MM.1S (cell line): Measurements from ENCODE around the gene NPHP3.

Experiments
- EZH2 ChIP-seq: fragments of 300-600 bp; sonication (generic); optimal IDR thresholded peaks from 2 replicates; pipeline ENCODE3; 2017; ENCODE audit warnings: low read depth, mild to moderate bottlenecking, antibody characterized with exemption, low read length, mixed read lengths
- EZH2phosphoT487 ChIP-seq: fragments of 300-600 bp; sonication (generic); IDR thresholded peaks from 2 replicates; pipeline ENCODE4 v1.6.1; 2018; ENCODE audit warnings: antibody characterized with exemption, low read length
- TF ChIP-seq, protein P1 (sequence below): fragments of 300-600 bp; sonication (generic); IDR thresholded peaks from 2 replicates; pipeline ENCODE4 v1.5.1; 2016; ENCODE audit warnings: antibody characterized with exemption, low read length, mixed read lengths

DNA sequence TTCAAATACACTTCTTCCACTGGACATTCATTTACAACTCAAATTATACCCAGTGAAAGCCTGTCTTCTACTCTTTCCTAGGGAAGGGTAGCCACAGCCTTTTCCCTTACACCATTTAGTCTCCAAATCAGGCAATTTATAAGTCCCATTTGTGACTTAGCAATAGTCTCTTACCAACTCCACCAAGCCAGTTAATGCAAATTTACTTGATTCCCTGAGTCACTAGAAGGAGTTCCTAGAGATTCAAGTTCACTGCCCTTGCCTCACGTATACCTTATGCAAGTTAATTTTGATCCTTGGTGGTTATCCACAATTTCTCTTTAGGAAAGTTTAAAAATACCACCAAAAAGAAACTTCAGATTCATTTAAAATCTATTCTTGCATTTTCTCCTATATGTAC is 16.1 kb upstream of the NPHP3 start:
- no peak for TF ChIP-seq EZH2
- no peak for TF ChIP-seq EZH2phosphoT487
- TF ChIP-seq, protein P1, sequence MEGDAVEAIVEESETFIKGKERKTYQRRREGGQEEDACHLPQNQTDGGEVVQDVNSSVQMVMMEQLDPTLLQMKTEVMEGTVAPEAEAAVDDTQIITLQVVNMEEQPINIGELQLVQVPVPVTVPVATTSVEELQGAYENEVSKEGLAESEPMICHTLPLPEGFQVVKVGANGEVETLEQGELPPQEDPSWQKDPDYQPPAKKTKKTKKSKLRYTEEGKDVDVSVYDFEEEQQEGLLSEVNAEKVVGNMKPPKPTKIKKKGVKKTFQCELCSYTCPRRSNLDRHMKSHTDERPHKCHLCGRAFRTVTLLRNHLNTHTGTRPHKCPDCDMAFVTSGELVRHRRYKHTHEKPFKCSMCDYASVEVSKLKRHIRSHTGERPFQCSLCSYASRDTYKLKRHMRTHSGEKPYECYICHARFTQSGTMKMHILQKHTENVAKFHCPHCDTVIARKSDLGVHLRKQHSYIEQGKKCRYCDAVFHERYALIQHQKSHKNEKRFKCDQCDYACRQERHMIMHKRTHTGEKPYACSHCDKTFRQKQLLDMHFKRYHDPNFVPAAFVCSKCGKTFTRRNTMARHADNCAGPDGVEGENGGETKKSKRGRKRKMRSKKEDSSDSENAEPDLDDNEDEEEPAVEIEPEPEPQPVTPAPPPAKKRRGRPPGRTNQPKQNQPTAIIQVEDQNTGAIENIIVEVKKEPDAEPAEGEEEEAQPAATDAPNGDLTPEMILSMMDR: no peak
